ENCODE measurements around the gene TOB2. TPM values are rescaled to one million over a fixed set of nuclear protein-coding genes. Genes with fewer than 3 reads are reported as not detected.
A peak's percentile ranks its signal among the peaks of the same experiment; 100 is the strongest.

The TOB2 gene
- total and polyA plus RNA-seq, 12 donors, result 26.4 to 84.9 (median 39.8) TPM

DNA sequence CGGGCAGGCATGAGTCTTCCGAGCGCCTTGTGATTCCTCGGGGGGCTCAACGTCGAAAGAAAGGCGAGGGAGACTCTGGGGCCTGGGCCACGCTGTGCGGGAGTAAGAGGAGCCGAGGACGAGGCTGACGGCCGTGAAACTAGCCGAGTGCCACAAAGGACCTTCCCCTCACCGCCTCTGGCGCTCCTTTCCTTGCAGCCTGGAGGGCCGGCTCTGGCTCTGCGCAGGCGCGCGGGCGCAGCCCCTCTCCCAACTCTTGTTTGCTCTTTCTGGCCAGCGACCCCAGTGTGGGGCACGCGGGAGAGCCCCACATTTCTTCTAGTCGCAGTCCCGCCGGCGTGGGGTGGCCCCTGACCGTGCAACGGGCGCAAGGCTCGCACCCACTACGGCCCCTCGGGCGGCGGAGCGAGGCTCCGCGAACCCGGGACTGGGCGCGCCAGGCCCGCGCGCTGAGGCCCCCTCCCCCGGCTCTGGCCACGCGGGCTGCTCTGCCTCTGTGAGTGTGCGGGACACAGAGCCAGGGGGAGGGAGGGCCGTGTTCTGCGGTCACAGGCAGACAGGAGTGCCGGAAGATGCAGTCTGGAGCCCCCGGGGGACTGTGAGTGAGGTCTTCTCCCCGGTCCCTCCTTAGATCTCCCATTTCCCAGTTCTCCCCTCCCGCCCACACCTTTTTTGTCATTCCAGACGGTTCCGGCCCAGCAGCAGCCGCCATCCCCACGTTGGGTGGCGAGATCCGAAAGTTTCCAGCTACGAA is 1.0 kb upstream of the TOB2 start:
- intact Hi-C loops (cut with DNase I), result loop anchor here in 5 of 10 donors (1.0 to 2.0 kb wide), 3 partner anchors 21 to 37 kb away; partner anchors contain the start of genes ACO2 (in 4 of the 5) and PHF5A (in 2 of the 5)
- Histone ChIP-seq H3K4me3 (peak overlapping the region; percentile 61 to 99 (median 96)), H3K27me3 (no peaks in the 10 kb centered on the region), H3K27ac (peak overlapping the region; percentile 98 to 100 (median 100)), H3K9me3 (no peaks in the 10 kb centered on the region), H3K4me1 (peaks cover 2 to 30% (median 23%) of the 10 kb centered on the region in 9 donors), H3K36me3 (peaks cover 0 to 12% (median 0%) of the 10 kb centered on the region in 9 donors)
- WGBS, 2 donors, result 0 to 1% methylated on average over 58 to 63 of the region's 63 CpGs
- ATAC-seq (peak; percentile 18 to 54 (median 30)), DNase-seq (peak; percentile 79 to 82)
- no peak for TF ChIP-seq CTCF (IDR thresholded peaks at IDR 0.05)

DNA sequence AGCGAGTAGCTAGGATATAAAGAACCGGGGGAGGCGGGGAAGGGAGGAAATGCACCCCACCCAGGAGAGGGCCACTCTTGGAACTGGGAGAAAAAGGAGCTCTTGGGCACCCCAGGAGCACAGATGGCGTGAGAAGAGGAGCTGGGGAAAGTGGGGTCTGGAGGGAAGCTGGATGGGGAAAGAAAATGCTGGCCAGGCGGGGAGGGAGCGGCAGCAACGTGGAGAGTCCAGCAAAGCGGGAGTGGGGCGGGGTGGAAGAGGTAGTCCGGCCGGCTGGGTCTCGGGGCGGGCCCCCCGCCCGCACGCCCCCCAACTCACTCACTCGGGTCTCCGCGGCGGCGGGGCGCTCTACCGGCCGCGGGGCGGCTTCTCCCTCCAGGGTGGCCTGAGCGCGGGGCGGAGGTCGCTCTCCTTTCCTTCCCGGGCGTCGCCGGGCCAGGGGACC is 522 bp downstream of the TOB2 start:
- WGBS, 2 donors, result 0 to 1% methylated on average over 34 of the region's 34 CpGs
- Histone ChIP-seq H3K27me3 (no peaks in the 10 kb centered on the region), H3K36me3 (peaks cover 0 to 27% (median 2%) of the 10 kb centered on the region in 9 donors), H3K9me3 (no peaks in the 10 kb centered on the region), H3K4me1 (peaks cover 6 to 41% (median 38%) of the 10 kb centered on the region in 9 donors), H3K27ac (peak overlapping the region; percentile 98 to 100 (median 100)), H3K4me3 (peak overlapping the region; percentile 82 to 99 (median 96))
- intact Hi-C loops (cut with DNase I), result loop anchor here in 1 of 10 donors (2.0 kb wide), 1 partner anchor 35 kb away; no protein-coding TSS in a partner anchor
- TF ChIP-seq CTCF (IDR thresholded peaks at IDR 0.05), result no peak
- ATAC-seq, result no peak
- DNase-seq, result peak; percentile 24 to 52

DNA sequence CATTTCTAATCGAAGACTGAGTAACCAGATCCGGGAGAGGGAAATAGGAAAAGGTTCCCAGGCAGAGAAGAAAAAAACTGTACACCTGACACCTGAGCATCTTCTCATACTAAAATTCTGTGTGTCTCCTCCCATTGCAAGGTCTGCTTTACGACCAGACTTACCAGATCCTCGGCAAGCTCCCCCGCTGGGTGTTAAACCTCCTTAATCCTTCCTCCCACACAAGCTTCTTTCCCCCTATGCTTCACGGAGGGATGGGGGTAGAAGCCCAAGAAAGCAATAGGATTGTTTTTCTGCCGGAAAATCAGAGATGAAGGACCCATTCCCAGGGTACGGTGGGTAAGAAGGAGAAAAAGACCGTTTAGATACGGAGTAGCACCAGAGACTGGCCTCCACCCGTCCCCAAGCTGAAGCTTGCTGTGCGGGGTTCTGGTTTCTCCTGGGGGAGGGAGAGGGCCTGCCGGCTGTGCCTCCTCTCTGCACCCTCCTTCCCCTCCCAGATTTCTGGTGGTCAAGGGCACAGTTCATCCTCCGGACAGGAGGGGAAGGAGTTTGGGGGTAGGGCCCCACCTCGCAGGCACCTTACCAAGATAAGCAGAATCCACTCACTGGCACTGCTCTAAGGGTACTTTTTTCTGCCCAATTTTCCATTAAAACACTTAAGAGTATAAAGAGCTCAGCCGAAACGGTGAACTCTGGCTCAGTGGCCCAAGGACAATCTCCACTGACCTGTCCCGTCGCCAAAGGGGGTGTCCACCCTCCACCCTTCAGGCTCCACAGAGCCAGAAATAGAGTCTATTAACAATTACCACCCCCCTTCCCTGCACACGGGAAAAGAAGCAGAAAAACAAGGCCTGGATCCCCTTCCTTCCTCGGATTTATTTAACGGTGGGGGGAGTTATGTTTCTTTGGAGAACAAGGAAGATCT is 1.2 kb downstream of the TOB2 start:
- H3K36me3 ChIP-seq, result peaks cover 0 to 34% (median 8%) of the 10 kb centered on the region in 9 donors
- H3K9me3 ChIP-seq, result no peaks in the 10 kb centered on the region
- H3K4me1 ChIP-seq, result peaks cover 9 to 47% (median 44%) of the 10 kb centered on the region in 9 donors
- no peaks in the 10 kb centered on the region for H3K27me3 ChIP-seq
- no peak for TF ChIP-seq CTCF (IDR thresholded peaks at IDR 0.05)
- intact Hi-C loops (cut with DNase I), result loop anchor here in 2 of 10 donors (2.0 kb wide), 1 partner anchor 35 kb away; no protein-coding TSS in a partner anchor
- WGBS, 2 donors, result 0 to 1% methylated on average over 22 of the region's 22 CpGs
- H3K27ac ChIP-seq, result peak overlapping the region; percentile 98 to 100 (median 100)
- DNase-seq (peak in 1 of 2 donors; percentile 58), ATAC-seq (no peak)
- H3K4me3 ChIP-seq, result peak overlapping the region; percentile 82 to 99 (median 96)

All from heart right ventricle (tissue), 16 donors.